Mucosa of descending colon (tissue), 3 donors: ENCODE results near the gene HS3ST5. TPM values are rescaled to one million over a fixed set of nuclear protein-coding genes. Genes with fewer than 3 reads are reported as not detected.

Experiments used
- ATAC-seq: fragments of 200-7000 bp; cut with Tn5 transposase; one replicate; pipeline ENCODE4 v1.9.1; 2020; ENCODE audit warnings: mild to moderate bottlenecking, moderate library complexity
- DNase-seq, 3 donors: peaks; one replicate each; pipeline ENCODE4 v3.0.0-alpha.2; 2020
- H3K36me3 ChIP-seq: fragments of 200-600 bp; one replicate; pipeline ENCODE4 v1.8.0; 2021; ENCODE audit warnings: low read depth, mild to moderate bottlenecking
- H3K4me1 ChIP-seq: fragments of 200-600 bp; one replicate; pipeline ENCODE4 v1.8.0; 2021; ENCODE audit warnings: low read depth, mild to moderate bottlenecking
- H3K4me3 ChIP-seq: fragments of 200-600 bp; one replicate; pipeline ENCODE4 v1.8.0; 2021; ENCODE audit warnings: mild to moderate bottlenecking
- H3K9me3 ChIP-seq: fragments of 200-600 bp; one replicate; pipeline ENCODE4 v1.8.0; 2021; ENCODE audit warnings: mild to moderate bottlenecking
- intact Hi-C, 2 donors: fragments of 100-400 bp; cut with DNase I in 1 of 2; cut with micrococcal nuclease in 1 of 2; formaldehyde crosslinking; loops; one replicate each; pipeline versions ENCODE4 v1.11.0 to v1.11.1; 2022; cut with DNase I, micrococcal nuclease
- total RNA-seq, 3 donors: library from RNA; stranded (reverse); fragmentation: NEBNext Ultra II Directional in 2 of 3; extraction: Animal tissue kit (Norgen Biotek cat#: 25700) in 2 of 3; gene quantifications; one replicate each; pipeline versions ENCODE4 v1.2.1 to v1.2.4, GENCODE V29; 2021 to 2023
- TF ChIP-seq, protein P1 (sequence below): fragments of 200-600 bp; IDR thresholded peaks from one replicate; pipeline ENCODE4 v1.8.0; 2022; ENCODE audit warnings: antibody characterized with exemption, mild to moderate bottlenecking
- donor health status: DM: no; HTN: no; CAD: no; lungs with moderate emphysema.
- donor health status: DM: no; HTN: no; CAD: no.
- donor health status: DM: no; HTN: yes; CAD: no.

HS3ST5 gene
- total RNA-seq, 3 donors from 2014 or later, result 0.12 to 1.0 TPM; not detected in 1

DNA sequence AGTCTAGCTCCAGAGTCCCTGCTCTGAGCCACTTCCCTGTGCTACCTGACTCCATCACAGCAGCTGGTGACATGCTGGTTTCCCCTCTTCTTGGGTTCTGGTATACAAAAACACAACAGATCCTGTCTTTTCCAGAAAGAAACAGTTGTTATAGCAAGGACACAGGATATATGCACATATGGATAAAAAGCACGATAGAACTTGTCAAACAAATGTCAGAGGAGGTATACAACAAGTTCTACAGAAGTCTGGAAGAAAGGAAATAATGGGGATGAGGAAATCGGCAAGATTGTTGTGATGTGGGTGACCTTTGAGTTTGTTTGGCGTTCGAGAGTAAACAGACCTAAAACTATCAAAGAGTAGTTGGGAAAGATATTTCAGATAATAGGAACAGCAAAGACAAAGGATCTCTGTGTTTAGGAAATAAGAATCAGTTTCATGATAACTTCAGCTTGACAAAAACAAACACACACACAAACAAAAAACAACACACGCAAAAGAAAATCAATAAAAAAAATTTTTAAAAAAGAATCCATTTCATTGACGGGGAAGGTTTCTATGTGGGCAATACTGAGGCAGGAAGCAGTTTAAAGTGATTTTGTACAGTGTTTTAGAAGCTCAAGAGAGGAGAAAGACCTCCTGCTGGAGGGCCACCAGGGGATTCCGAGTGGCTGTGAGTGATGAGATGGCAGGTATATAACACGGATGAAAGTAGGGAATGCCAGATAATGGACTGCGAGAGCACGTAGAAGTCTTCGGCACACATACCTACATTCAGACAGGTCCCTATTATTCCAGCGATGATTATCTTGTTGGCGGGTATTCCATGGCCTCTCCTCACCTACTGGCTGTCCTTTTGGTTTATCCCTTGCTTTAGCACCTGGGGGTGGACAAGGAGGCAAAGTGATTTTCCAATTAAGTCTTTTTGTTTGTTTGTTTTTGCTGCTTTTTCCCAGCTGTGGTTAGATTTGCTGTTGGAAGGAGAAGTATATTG lies 174.9 kb downstream of the HS3ST5 start:
- DNase-seq, result no peak
- TF ChIP-seq, protein P1, sequence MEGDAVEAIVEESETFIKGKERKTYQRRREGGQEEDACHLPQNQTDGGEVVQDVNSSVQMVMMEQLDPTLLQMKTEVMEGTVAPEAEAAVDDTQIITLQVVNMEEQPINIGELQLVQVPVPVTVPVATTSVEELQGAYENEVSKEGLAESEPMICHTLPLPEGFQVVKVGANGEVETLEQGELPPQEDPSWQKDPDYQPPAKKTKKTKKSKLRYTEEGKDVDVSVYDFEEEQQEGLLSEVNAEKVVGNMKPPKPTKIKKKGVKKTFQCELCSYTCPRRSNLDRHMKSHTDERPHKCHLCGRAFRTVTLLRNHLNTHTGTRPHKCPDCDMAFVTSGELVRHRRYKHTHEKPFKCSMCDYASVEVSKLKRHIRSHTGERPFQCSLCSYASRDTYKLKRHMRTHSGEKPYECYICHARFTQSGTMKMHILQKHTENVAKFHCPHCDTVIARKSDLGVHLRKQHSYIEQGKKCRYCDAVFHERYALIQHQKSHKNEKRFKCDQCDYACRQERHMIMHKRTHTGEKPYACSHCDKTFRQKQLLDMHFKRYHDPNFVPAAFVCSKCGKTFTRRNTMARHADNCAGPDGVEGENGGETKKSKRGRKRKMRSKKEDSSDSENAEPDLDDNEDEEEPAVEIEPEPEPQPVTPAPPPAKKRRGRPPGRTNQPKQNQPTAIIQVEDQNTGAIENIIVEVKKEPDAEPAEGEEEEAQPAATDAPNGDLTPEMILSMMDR, result no peak
- intact Hi-C loops, result no loop called here
- no peak overlapping the region for H3K4me3 ChIP-seq
- no peak for ATAC-seq
- no peaks in the 10 kb centered on the region for H3K9me3 ChIP-seq
- H3K4me1 ChIP-seq, result no peaks in the 10 kb centered on the region
- H3K36me3 ChIP-seq, result no peaks in the 10 kb centered on the region

DNA sequence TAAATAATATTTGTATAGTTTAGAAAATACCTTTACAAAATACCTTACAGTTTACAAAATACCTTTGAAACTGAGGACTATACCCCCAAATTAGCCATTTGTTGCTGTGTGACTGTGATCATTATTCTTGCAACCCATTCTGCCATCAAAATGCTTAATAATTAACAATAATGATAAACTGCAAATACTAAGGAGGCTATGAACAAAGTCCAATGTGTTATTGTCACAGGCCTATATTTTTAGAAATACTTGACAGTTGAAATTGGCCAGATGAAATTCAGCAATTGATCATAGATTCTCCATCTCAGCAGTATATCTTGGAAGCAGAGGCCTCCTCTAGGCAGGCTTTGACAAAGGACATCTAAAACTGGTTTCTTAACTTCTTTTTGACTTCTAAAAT lies 178.6 kb downstream of the HS3ST5 start:
- Histone ChIP-seq H3K4me1 (no peaks in the 10 kb centered on the region), H3K36me3 (no peaks in the 10 kb centered on the region), H3K4me3 (no peak overlapping the region), H3K9me3 (no peaks in the 10 kb centered on the region)
- ATAC-seq (no peak), DNase-seq (no peak)
- TF ChIP-seq, protein P1, result no peak
- intact Hi-C loops, result no loop called here

DNA sequence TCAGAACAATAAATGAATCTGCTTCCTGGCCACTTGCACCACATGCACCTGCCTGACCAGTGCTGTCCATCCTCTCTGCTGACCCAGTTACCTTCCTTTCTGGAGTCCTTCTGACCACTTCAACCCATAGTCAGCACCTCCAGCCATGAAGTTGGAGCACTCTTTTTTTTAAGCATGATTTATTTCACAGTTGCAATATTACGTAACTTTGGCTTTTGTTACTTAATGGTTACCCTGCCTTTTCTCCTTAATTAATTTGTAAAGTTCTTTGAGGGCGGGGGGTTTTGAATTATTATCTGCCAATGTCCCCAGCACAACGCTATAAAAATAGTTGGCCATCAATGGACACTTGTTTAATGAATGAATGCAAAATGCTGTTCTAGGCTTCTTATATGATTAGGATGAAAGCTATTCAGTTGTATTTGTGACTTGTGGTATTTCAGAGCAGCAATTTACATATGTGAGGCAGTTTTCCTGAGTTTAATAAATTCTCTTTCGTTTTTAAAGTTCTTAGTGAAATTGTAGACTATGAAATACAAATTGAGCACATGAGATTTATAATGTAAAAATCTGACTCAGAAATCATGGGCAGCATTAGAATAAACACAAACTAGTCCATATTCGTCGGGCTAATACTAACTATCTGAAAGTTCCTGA lies 180.0 kb downstream of the HS3ST5 start:
- Histone ChIP-seq H3K4me3 (no peak overlapping the region), H3K9me3 (no peaks in the 10 kb centered on the region), H3K4me1 (no peaks in the 10 kb centered on the region), H3K36me3 (no peaks in the 10 kb centered on the region)
- DNase-seq, result no peak
- TF ChIP-seq, protein P1, result no peak
- ATAC-seq, result no peak
- intact Hi-C loops, result no loop called here

DNA sequence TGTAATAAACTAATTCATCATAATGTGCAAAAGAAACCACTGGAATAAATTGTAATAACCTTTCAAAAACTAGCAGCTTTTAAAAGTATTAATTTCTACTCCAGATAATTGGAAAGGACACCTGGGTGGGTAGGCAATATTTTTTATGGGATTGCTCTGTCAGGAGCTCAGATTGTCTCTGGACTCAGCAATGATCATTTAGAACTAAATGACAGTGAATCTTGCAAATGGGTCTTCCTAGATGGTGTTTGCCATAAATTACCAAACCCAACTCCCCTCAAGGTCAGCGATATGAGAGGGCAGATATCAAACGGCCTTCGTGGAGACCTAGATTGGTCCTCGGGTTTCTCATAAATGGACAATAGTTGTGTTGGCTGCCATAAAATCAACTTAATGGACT lies 181.9 kb downstream of the HS3ST5 start:
- Histone ChIP-seq H3K4me1 (no peaks in the 10 kb centered on the region), H3K4me3 (no peak overlapping the region), H3K36me3 (no peaks in the 10 kb centered on the region), H3K9me3 (no peaks in the 10 kb centered on the region)
- ATAC-seq, result no peak
- no peak for DNase-seq
- intact Hi-C loops, result no loop called here
- TF ChIP-seq, protein P1, result no peak

DNA sequence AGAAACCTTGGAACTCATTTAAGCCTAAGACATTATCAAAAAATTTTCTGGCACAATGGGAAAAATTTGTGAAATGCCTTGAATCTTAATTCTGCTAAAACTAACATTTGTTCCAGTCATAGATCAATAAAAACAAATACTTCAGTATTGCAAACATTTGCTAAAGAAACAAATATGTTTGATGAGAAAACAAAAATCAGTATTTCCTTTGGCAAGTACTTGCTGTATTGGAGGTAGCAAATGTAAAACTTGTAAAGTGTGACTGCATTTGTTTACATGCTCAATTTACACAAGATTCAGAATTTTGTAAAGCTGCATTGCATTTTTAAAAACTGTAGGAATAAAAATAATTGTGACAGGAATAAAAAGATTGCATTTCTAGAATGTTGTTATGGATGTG lies 183.1 kb downstream of the HS3ST5 start:
- H3K4me1 ChIP-seq, result no peaks in the 10 kb centered on the region
- no peaks in the 10 kb centered on the region for H3K36me3 ChIP-seq
- TF ChIP-seq, protein P1, result no peak
- intact Hi-C loops, result no loop called here
- DNase-seq (no peak), ATAC-seq (no peak)
- H3K9me3 ChIP-seq, result no peaks in the 10 kb centered on the region
- H3K4me3 ChIP-seq, result no peak overlapping the region
